Liver (tissue), 3 donors: Measurements from ENCODE around the gene PDE6B.

Experiments
- JUND ChIP-seq, 2 donors: IDR thresholded peaks; 2 replicates each; pipeline ENCODE4 v1.6.1; 2016; ENCODE audit warnings: antibody characterized with exemption in 2 of 2
- RAD21 ChIP-seq, 2 donors: IDR thresholded peaks; 2 replicates each; pipeline ENCODE4 v1.6.1; 2016; ENCODE audit warnings: antibody characterized with exemption in 2 of 2, mild to moderate bottlenecking in 2 of 2
- YY1 ChIP-seq: IDR thresholded peaks from 2 replicates; pipeline ENCODE4 v1.6.1; 2016; ENCODE audit warnings: antibody characterized with exemption, mild to moderate bottlenecking
- TF ChIP-seq, protein P1 (sequence below): fragments of 150-350 bp; IDR thresholded peaks from 2 replicates; pipeline ENCODE4 v1.5.1; 2017; ENCODE audit warnings: improper control_type of control experiment, low read depth, low read length; ENCODE audit not compliant: missing input control
- TF ChIP-seq, protein P2 (sequence below): IDR thresholded peaks from 2 replicates; pipeline ENCODE4 v1.6.1; 2016; ENCODE audit warnings: antibody characterized with exemption
- TF ChIP-seq, protein P3 (sequence below): IDR thresholded peaks from 2 replicates; pipeline ENCODE4 v1.6.1; 2016; ENCODE audit warnings: antibody characterized with exemption
- TF ChIP-seq, protein P4 (sequence below): IDR thresholded peaks from 2 replicates; pipeline ENCODE4 v1.6.1; 2016; ENCODE audit warnings: antibody characterized with exemption
- donor health status: healthy.
- donor health status: healthy.

DNA sequence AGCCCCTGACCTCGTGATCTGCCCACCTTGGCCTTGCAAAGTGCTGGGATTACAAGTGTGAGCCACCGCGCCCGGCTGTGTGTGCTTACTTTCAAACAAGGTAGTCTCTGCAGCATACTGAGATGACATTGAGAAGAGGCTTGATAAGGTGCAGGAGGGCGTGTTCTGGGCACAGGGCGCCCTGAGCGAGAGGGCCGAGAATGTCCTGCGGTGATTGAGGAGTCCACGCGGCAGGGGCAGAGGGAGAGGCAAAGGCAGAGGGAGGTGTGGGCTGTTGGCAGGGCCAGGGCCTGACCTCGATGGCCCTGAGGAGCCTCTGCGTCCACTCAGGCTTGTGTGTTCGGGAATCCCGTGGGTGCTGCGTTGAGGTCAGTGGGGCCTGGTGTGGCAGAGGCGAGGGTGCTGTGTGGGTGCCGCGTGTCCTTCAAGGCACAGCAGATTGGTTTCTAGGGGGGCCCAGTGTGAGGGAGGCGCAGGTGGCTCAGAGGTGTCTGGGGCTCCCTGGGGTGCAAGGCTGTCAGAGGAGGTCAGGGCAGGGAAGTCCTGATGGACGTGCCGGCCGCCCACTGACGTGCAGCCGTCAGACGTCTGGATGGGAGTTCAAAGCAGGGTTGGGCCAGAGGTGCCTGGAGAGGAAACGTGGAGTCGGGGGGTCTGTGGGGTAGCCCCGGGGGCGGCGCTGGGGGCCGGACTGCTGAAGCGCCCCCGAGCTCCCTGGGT is 92.4 kb downstream of the PDE6B start:
- TF ChIP-seq, protein P1, sequence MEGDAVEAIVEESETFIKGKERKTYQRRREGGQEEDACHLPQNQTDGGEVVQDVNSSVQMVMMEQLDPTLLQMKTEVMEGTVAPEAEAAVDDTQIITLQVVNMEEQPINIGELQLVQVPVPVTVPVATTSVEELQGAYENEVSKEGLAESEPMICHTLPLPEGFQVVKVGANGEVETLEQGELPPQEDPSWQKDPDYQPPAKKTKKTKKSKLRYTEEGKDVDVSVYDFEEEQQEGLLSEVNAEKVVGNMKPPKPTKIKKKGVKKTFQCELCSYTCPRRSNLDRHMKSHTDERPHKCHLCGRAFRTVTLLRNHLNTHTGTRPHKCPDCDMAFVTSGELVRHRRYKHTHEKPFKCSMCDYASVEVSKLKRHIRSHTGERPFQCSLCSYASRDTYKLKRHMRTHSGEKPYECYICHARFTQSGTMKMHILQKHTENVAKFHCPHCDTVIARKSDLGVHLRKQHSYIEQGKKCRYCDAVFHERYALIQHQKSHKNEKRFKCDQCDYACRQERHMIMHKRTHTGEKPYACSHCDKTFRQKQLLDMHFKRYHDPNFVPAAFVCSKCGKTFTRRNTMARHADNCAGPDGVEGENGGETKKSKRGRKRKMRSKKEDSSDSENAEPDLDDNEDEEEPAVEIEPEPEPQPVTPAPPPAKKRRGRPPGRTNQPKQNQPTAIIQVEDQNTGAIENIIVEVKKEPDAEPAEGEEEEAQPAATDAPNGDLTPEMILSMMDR: no peak
- no peak for TF ChIP-seq YY1
- TF ChIP-seq, protein P2, sequence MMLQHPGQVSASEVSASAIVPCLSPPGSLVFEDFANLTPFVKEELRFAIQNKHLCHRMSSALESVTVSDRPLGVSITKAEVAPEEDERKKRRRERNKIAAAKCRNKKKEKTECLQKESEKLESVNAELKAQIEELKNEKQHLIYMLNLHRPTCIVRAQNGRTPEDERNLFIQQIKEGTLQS: no peak
- TF ChIP-seq, protein P3, sequence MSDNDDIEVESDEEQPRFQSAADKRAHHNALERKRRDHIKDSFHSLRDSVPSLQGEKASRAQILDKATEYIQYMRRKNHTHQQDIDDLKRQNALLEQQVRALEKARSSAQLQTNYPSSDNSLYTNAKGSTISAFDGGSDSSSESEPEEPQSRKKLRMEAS: no peak
- no peak for TF ChIP-seq JUND (IDR thresholded peaks at IDR 0.05)
- TF ChIP-seq RAD21 (IDR thresholded peaks at IDR 0.05): no peak
- TF ChIP-seq, protein P4, sequence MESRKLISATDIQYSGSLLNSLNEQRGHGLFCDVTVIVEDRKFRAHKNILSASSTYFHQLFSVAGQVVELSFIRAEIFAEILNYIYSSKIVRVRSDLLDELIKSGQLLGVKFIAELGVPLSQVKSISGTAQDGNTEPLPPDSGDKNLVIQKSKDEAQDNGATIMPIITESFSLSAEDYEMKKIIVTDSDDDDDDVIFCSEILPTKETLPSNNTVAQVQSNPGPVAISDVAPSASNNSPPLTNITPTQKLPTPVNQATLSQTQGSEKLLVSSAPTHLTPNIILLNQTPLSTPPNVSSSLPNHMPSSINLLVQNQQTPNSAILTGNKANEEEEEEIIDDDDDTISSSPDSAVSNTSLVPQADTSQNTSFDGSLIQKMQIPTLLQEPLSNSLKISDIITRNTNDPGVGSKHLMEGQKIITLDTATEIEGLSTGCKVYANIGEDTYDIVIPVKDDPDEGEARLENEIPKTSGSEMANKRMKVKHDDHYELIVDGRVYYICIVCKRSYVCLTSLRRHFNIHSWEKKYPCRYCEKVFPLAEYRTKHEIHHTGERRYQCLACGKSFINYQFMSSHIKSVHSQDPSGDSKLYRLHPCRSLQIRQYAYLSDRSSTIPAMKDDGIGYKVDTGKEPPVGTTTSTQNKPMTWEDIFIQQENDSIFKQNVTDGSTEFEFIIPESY: no peak
